Fibroblast of the aortic adventitia (primary cell): Measurements from ENCODE around the gene EML6. TPM values are rescaled to one million over a fixed set of nuclear protein-coding genes. Genes with fewer than 3 reads are reported as not detected.

Source experiments
- DNase-seq: peaks from one replicate; pipeline ENCODE4 v3.0.0-alpha.2; 2010; ENCODE audit warnings: low read depth
- H3K4me3 ChIP-seq: 2 replicates; pipeline ENCODE4 v1.5.1; 2011; ENCODE audit warnings: low read depth, mild to moderate bottlenecking, control low read depth, low read length, moderate library complexity
- CTCF ChIP-seq: IDR thresholded peaks from 2 replicates; pipeline ENCODE4 v1.5.1; 2011; ENCODE audit warnings: mild to moderate bottlenecking, low read length, control low read depth, inconsistent platforms; ENCODE audit not compliant: insufficient read depth
- total RNA-seq: library from RNA; depleted of rRNA; stranded (reverse); fragments of >200 nt; gene quantifications from 2 replicates; pipeline ENCODE4 v1.2.3, GENCODE V29; 2012; ENCODE audit warnings: low replicate concordance

EML6 gene
- total RNA-seq, 1 donor, result 2.8 TPM

DNA sequence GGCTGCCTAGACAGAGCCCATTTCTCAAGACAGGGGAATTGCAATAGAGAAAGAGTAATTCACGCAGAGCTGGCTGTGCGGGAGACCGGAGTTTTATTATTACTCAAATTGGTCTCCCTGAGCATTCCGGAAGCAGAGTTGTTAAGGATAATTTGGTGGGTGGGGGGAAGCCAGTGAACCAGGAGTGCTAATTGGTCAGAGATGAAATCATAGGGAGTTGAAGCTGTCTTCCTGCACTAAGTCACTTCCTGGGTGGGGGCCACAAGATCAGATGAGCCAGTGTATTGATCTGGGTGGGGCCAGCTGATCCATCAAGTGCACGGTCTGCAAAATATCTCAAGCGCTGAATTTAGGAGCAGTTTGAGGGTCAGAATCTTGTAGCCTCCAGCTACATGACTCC is 242.0 kb downstream of the EML6 start:
- no peak for TF ChIP-seq CTCF
- DNase-seq, result no peak
- no peak overlapping the region for H3K4me3 ChIP-seq

- H3K4me3 ChIP-seq, result no peak overlapping the region
- TF ChIP-seq CTCF, result no peak
- DNase-seq, result no peak
Measured at GRCh38 chr2:54966165-54966832, 242.8 kb downstream of the EML6 start.

DNA sequence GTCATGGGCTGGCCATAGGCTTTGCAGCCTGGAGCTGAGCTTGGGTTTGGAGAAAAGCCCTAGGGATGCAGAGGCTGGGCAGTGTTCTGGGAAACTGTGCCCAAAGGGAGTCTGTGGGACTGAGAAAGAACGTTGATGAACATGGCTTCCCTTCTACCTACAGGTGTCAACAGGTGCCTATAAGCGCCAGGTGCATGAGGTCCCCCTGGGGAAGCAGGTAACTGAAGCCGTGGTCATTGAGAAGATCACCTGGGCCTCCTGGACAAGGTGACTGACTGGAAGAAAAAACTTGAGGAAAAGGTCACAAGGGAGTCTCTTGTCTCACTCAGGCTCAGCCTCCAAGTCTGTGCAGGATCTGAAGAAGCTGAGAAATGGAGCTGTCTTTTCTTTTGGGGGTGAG is 243.4 kb downstream of the EML6 start:
- TF ChIP-seq CTCF, result no peak
- DNase-seq, result no peak
- no peak overlapping the region for H3K4me3 ChIP-seq

GRCh38 chr2:54967269-54967668 is 243.8 kb downstream of the EML6 start:
- DNase-seq, result no peak
- TF ChIP-seq CTCF, result no peak
- no peak overlapping the region for H3K4me3 ChIP-seq

- TF ChIP-seq CTCF, result no peak
- DNase-seq, result no peak
- no peak overlapping the region for H3K4me3 ChIP-seq
Measured at GRCh38 chr2:54967759-54968365, 244.4 kb downstream of the EML6 start.

- no peak for TF ChIP-seq CTCF
- no peak overlapping the region for H3K4me3 ChIP-seq
- no peak for DNase-seq
Measured at GRCh38 chr2:54968561-54969218, 245.2 kb downstream of the EML6 start.
